ENCODE data around the gene NT5DC1.

The NT5DC1 gene

GRCh38 chr6:116136933-116137340, 36.3 kb downstream of the NT5DC1 start:
- Histone ChIP-seq H3K27me3 (ENCODE audit: insufficient read depth, poor library complexity, severe bottlenecking) (no peaks in the 10 kb centered on the region), H3K27ac (replicated peaks) (no peak overlapping the region), H3K4me3 (replicated peaks; ENCODE audit: insufficient read depth, low read length) (no peak overlapping the region)
- no peak for TF ChIP-seq SPI1 (IDR thresholded peaks at IDR 0.05; ENCODE audit: borderline replicate concordance, low read depth)
- no peak for TF ChIP-seq GABPA (IDR thresholded peaks at IDR 0.05; ENCODE audit: low read depth)
- TF ChIP-seq CTCF (IDR thresholded peaks at IDR 0.05; ENCODE audit: insufficient read depth, low read length), result no peak
- TF ChIP-seq POLR2AphosphoS5 (IDR thresholded peaks at IDR 0.05; ENCODE audit: low read depth), result no peak
- no peak for TF ChIP-seq REST (IDR thresholded peaks at IDR 0.05; ENCODE audit: insufficient replicate concordance, low read depth)
- DNase-seq (ENCODE audit: low read depth in 1 of 2, low spot score in 1 of 2), result no peak

- H3K27ac ChIP-seq (replicated peaks), result no peak overlapping the region
- H3K27me3 ChIP-seq (ENCODE audit: insufficient read depth, poor library complexity, severe bottlenecking), result no peaks in the 10 kb centered on the region
- H3K4me3 ChIP-seq (replicated peaks; ENCODE audit: insufficient read depth, low read length), result no peak overlapping the region
- no peak for TF ChIP-seq POLR2AphosphoS5 (IDR thresholded peaks at IDR 0.05; ENCODE audit: low read depth)
- no peak for TF ChIP-seq REST (IDR thresholded peaks at IDR 0.05; ENCODE audit: insufficient replicate concordance, low read depth)
- no peak for TF ChIP-seq CTCF (IDR thresholded peaks at IDR 0.05; ENCODE audit: insufficient read depth, low read length)
- no peak for DNase-seq (ENCODE audit: low read depth in 1 of 2, low spot score in 1 of 2)
These were observed 39.3 kb downstream of the NT5DC1 start for GRCh38 chr6:116139917-116140316.

GRCh38 chr6:116144605-116145004, 44.0 kb downstream of the NT5DC1 start:
- DNase-seq (ENCODE audit: low read depth in 1 of 2, low spot score in 1 of 2), result no peak
- Histone ChIP-seq H3K27ac (replicated peaks) (no peak overlapping the region), H3K4me3 (replicated peaks; ENCODE audit: insufficient read depth, low read length) (no peak overlapping the region), H3K27me3 (ENCODE audit: insufficient read depth, poor library complexity, severe bottlenecking) (no peaks in the 10 kb centered on the region)
- TF ChIP-seq GABPA (IDR thresholded peaks at IDR 0.05; ENCODE audit: low read depth), result no peak
- TF ChIP-seq REST (IDR thresholded peaks at IDR 0.05; ENCODE audit: insufficient replicate concordance, low read depth), result no peak
- no peak for TF ChIP-seq SPI1 (IDR thresholded peaks at IDR 0.05; ENCODE audit: borderline replicate concordance, low read depth)
- no peak for TF ChIP-seq CTCF (IDR thresholded peaks at IDR 0.05; ENCODE audit: insufficient read depth, low read length)
- no peak for TF ChIP-seq POLR2AphosphoS5 (IDR thresholded peaks at IDR 0.05; ENCODE audit: low read depth)

Data from HL-60 (cell line).